K562 (cell line): ENCODE measurements around the gene FES. TPM values are rescaled to one million over a fixed set of nuclear protein-coding genes. Genes with fewer than 3 reads are reported as not detected.

Experiments
- CBX3 ChIP-seq, 2 experiments: IDR thresholded peaks; 1 replicate in 1 of 2; 2 replicates in 1 of 2; pipeline ENCODE4 v1.6.1; 2012; ENCODE audit warnings: inconsistent platforms in 2 of 2, low read length in 2 of 2, borderline replicate concordance in 1 of 2, control low read depth in 1 of 2
- CREB1 ChIP-seq, 2 experiments: sonication (generic) in 1 of 2; formaldehyde crosslinking in 1 of 2; IDR thresholded peaks; 2 replicates each; pipeline versions ENCODE4 v1.6.1 to v1.8.0; 2012 to 2022; ENCODE audit warnings: inconsistent platforms in 1 of 2, mild to moderate bottlenecking in 1 of 2, missing genetic modification reagents in 1 of 2, moderate library complexity in 1 of 2
- DNMT1 ChIP-seq: fragments of 450-650 bp; IDR thresholded peaks from 2 replicates; pipeline ENCODE4 v1.6.1; 2016; ENCODE audit warnings: antibody characterized with exemption, mild to moderate bottlenecking
- GTF2E2 ChIP-seq: fragments of 200-800 bp; sonication (Bioruptor generic); IDR thresholded peaks from 2 replicates; pipeline ENCODE4 v1.6.1; 2016; ENCODE audit warnings: missing genetic modification characterization, missing compliant biosample characterization
- HNRNPK ChIP-seq: fragments of 200-400 bp; formaldehyde crosslinking; IDR thresholded peaks from one replicate; pipeline ENCODE4 v1.6.1; 2018; ENCODE audit warnings: mild to moderate bottlenecking, low read depth, low read length; ENCODE audit not compliant: poor library complexity, severe bottlenecking
- MEIS2 ChIP-seq: fragments of 450-650 bp; IDR thresholded peaks from 2 replicates; pipeline ENCODE4 v1.6.1; 2014; ENCODE audit warnings: mild to moderate bottlenecking; ENCODE audit not compliant: partially characterized antibody
- MTA1 ChIP-seq: fragments of 450-650 bp; IDR thresholded peaks from 2 replicates; pipeline ENCODE4 v1.6.1; 2017; ENCODE audit warnings: borderline replicate concordance
- NUFIP1 ChIP-seq: fragments of 450-650 bp; IDR thresholded peaks from 2 replicates; pipeline ENCODE4 v1.6.1; 2018; ENCODE audit not compliant: partially characterized antibody
- SOX6 ChIP-seq: fragments of 450-650 bp; IDR thresholded peaks from 2 replicates; pipeline ENCODE4 v1.6.1; 2014; ENCODE audit warnings: mild to moderate bottlenecking
- TAL1 ChIP-seq: fragments of 450-650 bp; IDR thresholded peaks from 2 replicates; pipeline ENCODE4 v1.6.1; 2016; ENCODE audit warnings: mild to moderate bottlenecking
- TCF7 ChIP-seq: sonication (generic); IDR thresholded peaks from 2 replicates; pipeline ENCODE4 v1.6.1; 2016; ENCODE audit warnings: antibody characterized with exemption, borderline replicate concordance
- TCFL5 ChIP-seq: fragments of 250-450 bp; sonication (Bioruptor Pico); conservative IDR thresholded peaks from 2 replicates; pipeline ENCODE4 v1.6.1; 2021; ENCODE audit warnings: mild to moderate bottlenecking, moderate library complexity, matching md5 sums
- THRA ChIP-seq: fragments of 450-650 bp; IDR thresholded peaks from 2 replicates; pipeline ENCODE4 v1.6.1; 2017; ENCODE audit warnings: mild to moderate bottlenecking, moderate library complexity
- THRAP3 ChIP-seq: fragments of 450-650 bp; IDR thresholded peaks from 2 replicates; pipeline ENCODE4 v1.6.1; 2016; ENCODE audit warnings: mild to moderate bottlenecking, inconsistent platforms, borderline replicate concordance
- ZBTB11 ChIP-seq, 3 experiments: fragments of 200-800 bp in 1 of 3; fragments of 250-450 bp in 1 of 3; fragments of 450-650 bp in 1 of 3; sonication (Bioruptor Pico) in 1 of 3; sonication (Bioruptor generic) in 1 of 3; formaldehyde crosslinking in 1 of 3; IDR thresholded peaks; 2 replicates each; pipeline versions ENCODE4 v1.6.1 to v1.8.0; 2016 to 2022; ENCODE audit warnings: mild to moderate bottlenecking in 2 of 3, missing genetic modification characterization in 2 of 3, missing compliant biosample characterization in 1 of 3, moderate library complexity in 1 of 3
- ZNF507 ChIP-seq: conservative IDR thresholded peaks from 2 replicates; pipeline ENCODE4 v1.6.1; 2017; ENCODE audit warnings: missing genetic modification characterization, missing compliant biosample characterization
- ZNF740 ChIP-seq, 3 experiments: fragments of 200-800 bp in 1 of 3; sonication (Bioruptor generic) in 1 of 3; sonication (generic) in 1 of 3; formaldehyde crosslinking in 1 of 3; IDR thresholded peaks; 2 replicates each; pipeline versions ENCODE4 v1.6.1 to v1.8.0; 2016 to 2022; ENCODE audit warnings: mild to moderate bottlenecking in 2 of 3, missing compliant biosample characterization in 2 of 3, missing genetic modification characterization in 2 of 3, missing genetic modification reagents in 1 of 3
- polyA plus RNA-seq, 8 experiments: library from polyadenylated mRNA; depleted of rRNA in 4 of 8; stranded (reverse) in 5 of 8; unstranded in 3 of 8; fragments of >200 nt; fragmentation: Nextera tagmentation in 2 of 8; fragmentation: Illumina TruSeq in 1 of 8; extraction: Ambion mirVana in 2 of 8; extraction: Trizol in 1 of 8; gene quantifications; 2 replicates each; pipeline versions ENCODE4 v1.2.1 to v1.2.3, GENCODE V29; 2011 to 2014; ENCODE audit warnings: inconsistent platforms in 1 of 8, missing spikeins in 1 of 8
- total RNA-seq, 7 experiments: library from RNA; depleted of rRNA in 6 of 7; stranded (reverse); fragments of >200 nt in 6 of 7; fragmentation: Illumina TruSeq in 2 of 7; extraction: Trizol in 2 of 7; gene quantifications; 2 replicates each; pipeline versions ENCODE4 v1.2.1 to v1.2.3, GENCODE V29; 2011 to 2021; ENCODE audit warnings: low replicate concordance in 1 of 7
- TF ChIP-seq, protein P1 (sequence below): IDR thresholded peaks from 3 replicates; pipeline ENCODE4 v1.6.1; 2011; ENCODE audit warnings: borderline replicate concordance, mild to moderate bottlenecking; ENCODE audit not compliant: insufficient read length, insufficient read depth

Gene FES
- total and polyA plus RNA-seq, 9 of the 15 experiments (the other 6 are each of a cell fraction or from before 2014, with no cell fraction given), result 0.38 to 2.6 (median 0.82) TPM

GRCh38 chr15:90901175-90902039 is 17.1 kb downstream of the FES start (continued):
- TF ChIP-seq THRAP3 (no peak), TAL1 (peak; percentile 100), ZBTB11 (CRISPR knock-in tag; IDR thresholded peaks at IDR 0.05) (peak in 1 of 3 experiments; percentile 91; a peak in 2 of 6 replicates), GTF2E2 (tag) (no peak; the same call in 1 of the 2 replicates), TCFL5 (CRISPR knock-in tag) (0 out of 2 replicates have a peak, but pooled peaks have one; percentile 45), CBX3 (IDR thresholded peaks at IDR 0.05; ENCODE audit: borderline replicate concordance in 1 of 2, low read length in 2 of 2) (peak in 1 of 2 experiments; percentile 69; a peak in 1 of 3 replicates), TCF7 (peak; percentile 87; the same call in 1 of the 2 replicates), CREB1 (IDR thresholded peaks at IDR 0.05) (peak; percentile 87), CREB1 (CRISPR knock-in tag; IDR thresholded peaks at IDR 0.05) (0 out of 2 replicates have a peak, but pooled peaks have one; percentile 28), MEIS2 (peak; percentile 97), MTA1 (no peak; the same call in 1 of the 2 replicates), NUFIP1 (no peak), ZNF740 (CRISPR knock-in tag; IDR thresholded peaks at IDR 0.05) (no peak), ZNF740 (tag; IDR thresholded peaks at IDR 0.05) (peak in 1 of 2 experiments; percentile 22; a peak in 1 of 4 replicates), SOX6 (peak; percentile 99), ZNF507 (tag) (no peak), DNMT1 (no peak; the same call in 1 of the 2 replicates), THRA (no peak), HNRNPK (no peak)
- TF ChIP-seq, protein P1, sequence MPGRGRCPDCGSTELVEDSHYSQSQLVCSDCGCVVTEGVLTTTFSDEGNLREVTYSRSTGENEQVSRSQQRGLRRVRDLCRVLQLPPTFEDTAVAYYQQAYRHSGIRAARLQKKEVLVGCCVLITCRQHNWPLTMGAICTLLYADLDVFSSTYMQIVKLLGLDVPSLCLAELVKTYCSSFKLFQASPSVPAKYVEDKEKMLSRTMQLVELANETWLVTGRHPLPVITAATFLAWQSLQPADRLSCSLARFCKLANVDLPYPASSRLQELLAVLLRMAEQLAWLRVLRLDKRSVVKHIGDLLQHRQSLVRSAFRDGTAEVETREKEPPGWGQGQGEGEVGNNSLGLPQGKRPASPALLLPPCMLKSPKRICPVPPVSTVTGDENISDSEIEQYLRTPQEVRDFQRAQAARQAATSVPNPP, result no peak
